SJSA1 (cell line): Measurements from ENCODE around the gene BABAM2. TPM values are rescaled to one million over a fixed set of nuclear protein-coding genes. Genes with fewer than 3 reads are reported as not detected.
A peak's percentile ranks its signal among the peaks of the same experiment; 100 is the strongest.

ENCODE experiments used
- DNase-seq, 2 experiments: peaks; one replicate each; pipeline ENCODE4 v3.0.0-alpha.2; 2015 to 2020; ENCODE audit warnings: low spot score in 2 of 2, low read depth in 1 of 2
- H3K27ac ChIP-seq: fragments of 250-450 bp; sonication (Bioruptor Pico); 2 replicates; pipeline ENCODE4 v1.5.1; 2020; ENCODE audit warnings: mild to moderate bottlenecking, moderate library complexity
- H3K27me3 ChIP-seq: fragments of 250-450 bp; sonication (Bioruptor Pico); replicated peaks from 2 replicates; pipeline ENCODE4 v1.5.1; 2020; ENCODE audit warnings: mild to moderate bottlenecking, moderate library complexity
- H3K36me3 ChIP-seq: fragments of 250-450 bp; sonication (Bioruptor Pico); 2 replicates; pipeline ENCODE4 v1.5.1; 2020; ENCODE audit warnings: mild to moderate bottlenecking
- H3K4me1 ChIP-seq: fragments of 250-450 bp; sonication (Bioruptor Pico); replicated peaks from 2 replicates; pipeline ENCODE4 v1.6.1; 2021; ENCODE audit warnings: mild to moderate bottlenecking
- H3K4me3 ChIP-seq: fragments of 250-450 bp; sonication (Bioruptor Pico); 2 replicates; pipeline ENCODE4 v1.5.1; 2020; ENCODE audit warnings: mild to moderate bottlenecking
- H3K9me3 ChIP-seq: fragments of 250-450 bp; sonication (Bioruptor Pico); replicated peaks from 2 replicates; pipeline ENCODE4 v1.5.1; 2020; ENCODE audit warnings: mild to moderate bottlenecking
- total RNA-seq: library from RNA; depleted of rRNA; stranded (reverse); fragments of >200 nt; shearing (Covaris generic); gene quantifications from 2 replicates; pipeline ENCODE4 v1.2.3, GENCODE V29; 2014

BABAM2 gene
- total RNA-seq, 1 experiment from 2014 or later, result 24.6 TPM

GRCh38 chr2:28185891-28186290 is 295.4 kb downstream of the BABAM2 start:
- no peak for DNase-seq
- H3K4me3 ChIP-seq, result no peak overlapping the region
- H3K9me3 ChIP-seq, result no peaks in the 10 kb centered on the region
- H3K27ac ChIP-seq, result no peak overlapping the region
- H3K36me3 ChIP-seq, result no peaks in the 10 kb centered on the region
- H3K27me3 ChIP-seq, result no peaks in the 10 kb centered on the region
- H3K4me1 ChIP-seq, result no peaks in the 10 kb centered on the region

DNA sequence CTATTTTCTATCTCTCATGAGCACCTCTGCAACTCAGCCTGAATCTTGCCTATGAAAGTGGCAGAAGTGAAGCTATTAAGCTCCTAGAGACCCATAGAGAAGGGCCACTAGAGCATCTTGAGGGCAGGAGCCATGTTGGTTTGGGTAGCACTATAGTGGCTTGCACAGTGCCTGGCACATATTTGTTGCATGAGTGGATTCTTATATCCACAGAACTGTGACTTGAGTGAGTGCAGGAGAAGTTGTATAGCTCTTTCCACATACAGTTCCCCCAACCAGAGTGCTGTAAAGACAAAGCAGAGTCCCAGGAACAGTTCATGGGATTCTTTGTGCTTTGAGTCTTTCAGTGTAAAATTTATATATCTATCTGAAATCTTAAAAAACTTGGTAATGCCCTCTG is 296.7 kb downstream of the BABAM2 start:
- Histone ChIP-seq H3K27me3 (no peaks in the 10 kb centered on the region), H3K27ac (no peak overlapping the region), H3K4me1 (no peaks in the 10 kb centered on the region), H3K9me3 (no peaks in the 10 kb centered on the region), H3K4me3 (no peak overlapping the region), H3K36me3 (no peaks in the 10 kb centered on the region)
- no peak for DNase-seq

GRCh38 chr2:28188436-28188835 is 297.9 kb downstream of the BABAM2 start:
- H3K9me3 ChIP-seq, result no peaks in the 10 kb centered on the region
- H3K27me3 ChIP-seq, result no peaks in the 10 kb centered on the region
- H3K27ac ChIP-seq, result no peak overlapping the region
- no peak for DNase-seq
- H3K36me3 ChIP-seq, result no peaks in the 10 kb centered on the region
- no peak overlapping the region for H3K4me3 ChIP-seq
- H3K4me1 ChIP-seq, result no peaks in the 10 kb centered on the region

DNA sequence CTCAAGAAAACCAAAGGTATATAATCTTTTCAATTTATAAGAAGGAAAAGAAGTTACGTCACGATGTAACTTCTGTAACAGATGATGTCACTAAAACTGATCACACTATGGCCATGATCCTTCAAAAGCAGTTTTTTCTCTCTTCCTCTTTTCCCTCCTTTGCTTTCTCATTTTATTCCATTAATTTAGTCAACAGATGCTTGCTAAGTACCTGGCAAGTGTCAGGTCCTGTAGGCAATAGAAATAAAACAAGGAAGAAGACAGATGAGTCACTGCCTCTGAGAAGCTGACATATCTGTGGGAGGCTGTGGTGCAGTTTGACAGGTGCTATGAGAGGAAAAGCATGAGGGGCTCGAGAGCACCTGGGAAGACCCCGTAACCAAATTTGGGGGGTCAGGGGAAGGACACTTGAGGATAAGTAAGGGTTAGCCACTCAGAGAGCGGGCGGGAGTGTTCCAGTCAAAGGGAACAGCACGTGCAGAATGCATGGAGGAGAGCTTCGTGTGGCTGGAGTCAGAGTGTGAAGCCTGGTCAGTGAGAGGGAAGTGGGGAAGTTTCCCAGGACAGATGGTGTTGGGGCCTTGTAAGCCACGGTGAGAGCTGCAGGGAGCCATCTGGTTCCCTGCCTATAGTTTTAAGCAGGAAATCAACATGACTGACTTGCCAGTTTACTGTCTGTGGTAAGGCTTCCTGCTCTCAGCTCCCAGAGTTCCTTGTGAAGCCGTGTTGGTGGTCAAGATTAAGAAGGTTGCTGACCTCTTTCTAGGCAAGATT is 303.3 kb downstream of the BABAM2 start:
- Histone ChIP-seq H3K36me3 (no peaks in the 10 kb centered on the region), H3K4me3 (no peak overlapping the region), H3K4me1 (peaks cover 4% of the 10 kb centered on the region; the same call in 1 of the 2 replicates), H3K27ac (no peak overlapping the region), H3K27me3 (no peaks in the 10 kb centered on the region), H3K9me3 (no peaks in the 10 kb centered on the region)
- DNase-seq, result no peak

GRCh38 chr2:28199995-28200679 is 309.6 kb downstream of the BABAM2 start:
- Histone ChIP-seq H3K4me3 (no peak overlapping the region), H3K4me1 (no peaks in the 10 kb centered on the region), H3K27ac (no peak overlapping the region), H3K36me3 (no peaks in the 10 kb centered on the region), H3K9me3 (no peaks in the 10 kb centered on the region), H3K27me3 (no peaks in the 10 kb centered on the region)
- no peak for DNase-seq

DNA sequence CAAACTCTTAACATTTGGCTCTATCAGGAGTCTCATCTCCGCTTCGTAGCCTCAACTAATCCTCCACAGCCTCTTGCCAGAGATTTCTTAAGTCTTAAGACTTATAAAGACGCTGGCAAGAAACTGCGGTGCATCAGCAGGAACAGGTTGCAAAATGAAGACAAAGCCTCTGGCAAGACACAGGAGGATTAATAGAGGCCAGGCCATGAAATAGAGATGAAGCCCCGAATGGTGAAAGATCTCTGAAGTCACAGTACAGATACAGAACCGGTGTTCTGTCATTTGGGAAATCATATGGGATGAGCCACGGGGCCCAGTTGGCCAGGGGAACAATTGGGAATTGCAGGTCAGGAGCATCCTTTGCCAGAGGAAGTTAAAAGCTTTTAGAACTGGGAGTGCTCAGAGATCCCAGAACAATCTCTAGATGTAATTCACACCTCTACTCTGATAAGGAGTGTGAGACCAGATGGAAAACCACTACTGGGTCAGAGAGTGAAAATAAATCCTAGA is 311.2 kb downstream of the BABAM2 start:
- H3K9me3 ChIP-seq, result no peaks in the 10 kb centered on the region
- no peak overlapping the region for H3K4me3 ChIP-seq
- no peaks in the 10 kb centered on the region for H3K36me3 ChIP-seq
- no peaks in the 10 kb centered on the region for H3K27me3 ChIP-seq
- peaks cover 3% of the 10 kb centered on the region; the same call in 1 of the 2 replicates for H3K4me1 ChIP-seq
- H3K27ac ChIP-seq, result no peak overlapping the region
- DNase-seq, result no peak

GRCh38 chr2:28202719-28203118 is 312.2 kb downstream of the BABAM2 start:
- H3K27ac ChIP-seq, result no peak overlapping the region
- no peaks in the 10 kb centered on the region for H3K27me3 ChIP-seq
- peaks cover 7% of the 10 kb centered on the region; the same call in 1 of the 2 replicates for H3K4me1 ChIP-seq
- DNase-seq, result no peak
- H3K36me3 ChIP-seq, result no peaks in the 10 kb centered on the region
- H3K4me3 ChIP-seq, result no peak overlapping the region
- no peaks in the 10 kb centered on the region for H3K9me3 ChIP-seq

- H3K27me3 ChIP-seq, result no peaks in the 10 kb centered on the region
- peaks cover 7% of the 10 kb centered on the region; the same call in 1 of the 2 replicates for H3K4me1 ChIP-seq
- H3K36me3 ChIP-seq, result no peaks in the 10 kb centered on the region
- no peak overlapping the region for H3K27ac ChIP-seq
- H3K4me3 ChIP-seq, result no peak overlapping the region
- no peaks in the 10 kb centered on the region for H3K9me3 ChIP-seq
- peak; percentile 55 to 60 for DNase-seq
These were observed 316.2 kb downstream of the BABAM2 start for GRCh38 chr2:28206762-28207161.

GRCh38 chr2:28209261-28209691 is 318.7 kb downstream of the BABAM2 start:
- no peak for DNase-seq
- Histone ChIP-seq H3K4me1 (peaks cover 7% of the 10 kb centered on the region; the same call in 1 of the 2 replicates), H3K36me3 (no peaks in the 10 kb centered on the region), H3K4me3 (no peak overlapping the region), H3K27me3 (no peaks in the 10 kb centered on the region), H3K9me3 (no peaks in the 10 kb centered on the region), H3K27ac (no peak overlapping the region)

DNA sequence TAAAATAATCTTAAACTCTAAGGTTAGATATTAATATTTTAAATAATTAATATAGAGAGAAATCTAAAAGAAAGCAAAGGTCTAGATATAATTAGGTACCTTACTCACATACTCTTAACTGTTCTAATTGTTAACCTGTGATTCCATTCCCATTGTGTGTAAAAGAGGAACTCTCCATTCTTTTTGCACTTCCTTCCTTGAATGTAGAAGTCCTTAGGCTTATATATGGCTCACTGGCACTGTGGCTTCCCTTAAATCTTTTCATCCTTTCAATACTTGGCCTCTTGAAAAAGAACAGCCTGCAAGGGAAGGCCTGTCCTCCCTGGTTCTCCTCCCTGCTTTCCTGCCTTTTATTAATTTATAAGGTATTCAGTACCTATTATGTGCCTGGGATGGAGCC is 319.3 kb downstream of the BABAM2 start:
- H3K9me3 ChIP-seq, result no peaks in the 10 kb centered on the region
- H3K4me3 ChIP-seq, result no peak overlapping the region
- H3K4me1 ChIP-seq, result peaks cover 7% of the 10 kb centered on the region; the same call in 1 of the 2 replicates
- H3K36me3 ChIP-seq, result no peaks in the 10 kb centered on the region
- DNase-seq, result no peak
- no peaks in the 10 kb centered on the region for H3K27me3 ChIP-seq
- H3K27ac ChIP-seq, result no peak overlapping the region

GRCh38 chr2:28210535-28210934 is 320.0 kb downstream of the BABAM2 start:
- Histone ChIP-seq H3K4me1 (peaks cover 7% of the 10 kb centered on the region; the same call in 1 of the 2 replicates), H3K27ac (no peak overlapping the region), H3K9me3 (no peaks in the 10 kb centered on the region), H3K36me3 (no peaks in the 10 kb centered on the region), H3K27me3 (no peaks in the 10 kb centered on the region), H3K4me3 (no peak overlapping the region)
- DNase-seq, result no peak

GRCh38 chr2:28216331-28216730 is 325.8 kb downstream of the BABAM2 start:
- Histone ChIP-seq H3K27me3 (no peaks in the 10 kb centered on the region), H3K27ac (no peak overlapping the region), H3K9me3 (no peaks in the 10 kb centered on the region), H3K36me3 (no peaks in the 10 kb centered on the region), H3K4me1 (no peaks in the 10 kb centered on the region), H3K4me3 (no peak overlapping the region)
- DNase-seq, result no peak

DNA sequence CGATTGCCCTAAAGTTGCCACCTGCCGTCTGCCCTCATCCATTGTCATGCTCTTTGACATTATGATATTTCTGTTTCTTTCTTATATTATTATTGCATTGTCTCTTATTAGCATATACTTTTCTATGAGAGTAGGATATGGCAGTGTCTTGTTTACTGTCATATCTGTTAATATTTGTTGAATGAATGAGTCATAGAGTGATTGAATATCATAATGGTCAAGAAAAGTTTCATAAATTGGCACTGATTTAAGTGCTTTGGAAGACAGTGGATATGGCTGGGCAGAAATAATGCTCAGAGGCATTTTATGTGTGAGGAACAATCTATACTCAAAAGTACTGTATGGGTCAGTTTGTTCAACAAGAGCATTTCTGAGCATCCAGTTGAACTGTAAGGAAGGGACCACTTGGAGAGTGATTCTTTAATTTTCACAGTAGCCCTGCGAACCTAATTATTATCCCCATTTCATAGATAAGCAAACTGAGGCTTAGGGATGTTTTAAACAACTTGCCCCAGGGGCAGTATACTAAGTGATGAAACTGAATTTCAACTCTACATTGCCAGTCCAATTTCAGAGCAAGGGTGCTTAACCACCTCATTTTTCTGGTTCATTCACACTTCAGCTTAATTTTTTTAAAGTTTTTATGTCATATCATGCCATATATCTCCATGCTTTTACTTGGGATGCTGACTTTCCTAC is 326.7 kb downstream of the BABAM2 start:
- H3K4me3 ChIP-seq, result no peak overlapping the region
- DNase-seq, result no peak
- H3K27me3 ChIP-seq, result no peaks in the 10 kb centered on the region
- no peak overlapping the region for H3K27ac ChIP-seq
- no peaks in the 10 kb centered on the region for H3K9me3 ChIP-seq
- no peaks in the 10 kb centered on the region for H3K36me3 ChIP-seq
- no peaks in the 10 kb centered on the region for H3K4me1 ChIP-seq

DNA sequence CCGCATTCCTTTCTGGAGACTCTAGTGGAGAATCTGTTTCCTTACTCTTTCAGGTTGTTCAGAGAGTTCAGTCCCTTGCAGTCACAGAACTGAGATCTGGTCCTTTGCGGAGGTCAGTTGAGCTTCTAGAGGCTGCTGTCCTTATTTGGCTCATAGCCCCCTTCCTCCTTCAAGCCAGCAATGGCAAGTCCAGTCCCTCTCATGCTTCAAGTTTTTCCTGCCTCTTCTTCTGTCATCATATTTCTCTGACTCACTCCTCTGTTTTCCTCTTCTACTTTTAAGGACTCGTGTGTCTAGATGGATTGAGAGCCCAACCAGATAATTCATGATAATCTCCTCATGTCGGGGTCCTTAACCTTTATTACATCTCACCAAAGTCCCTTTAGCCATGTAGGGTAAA is 328.6 kb downstream of the BABAM2 start:
- DNase-seq, result no peak
- H3K9me3 ChIP-seq, result no peaks in the 10 kb centered on the region

More for the DNA sequence above, 328.6 kb downstream of the BABAM2 start:
- Histone ChIP-seq H3K4me3 (no peak overlapping the region), H3K36me3 (no peaks in the 10 kb centered on the region), H3K27me3 (no peaks in the 10 kb centered on the region), H3K4me1 (peaks cover 9% of the 10 kb centered on the region), H3K27ac (no peak overlapping the region)
